Body of pancreas (tissue), 4 donors: Measurements from ENCODE around the gene PLXDC2. TPM values are rescaled to one million over a fixed set of nuclear protein-coding genes. Genes with fewer than 3 reads are reported as not detected.

ENCODE experiments used
- ATAC-seq: fragments of 150-250 bp; one replicate; pipeline ENCODE4 v1.9.1; 2016
- DNase-seq, 4 donors: peaks; one replicate each; pipeline ENCODE4 v3.0.0-alpha.2; 2019
- H3K27ac ChIP-seq, 4 donors: fragments of 200-600 bp; sonication (generic); 1 replicate in 3 of 4; 2 replicates in 1 of 4; pipeline versions ENCODE4 v1.5.1 to v1.6.1; 2016 to 2019; ENCODE audit warnings: mild to moderate bottlenecking in 1 of 4, mixed read lengths in 1 of 4, moderate library complexity in 1 of 4
- H3K27me3 ChIP-seq, 2 donors: fragments of 200-600 bp; sonication (generic); one replicate each; pipeline ENCODE4 v1.6.0; 2016; ENCODE audit warnings: mild to moderate bottlenecking in 1 of 2
- H3K36me3 ChIP-seq, 2 donors: fragments of 200-600 bp; sonication (generic); replicated peaks in 1 of 2; 2 replicates each; pipeline ENCODE4 v1.5.1; 2016; ENCODE audit warnings: low read depth in 2 of 2; ENCODE audit not compliant: insufficient read depth in 1 of 2
- H3K4me1 ChIP-seq: fragments of 200-600 bp; sonication (generic); one replicate; pipeline ENCODE4 v1.6.0; 2016
- H3K4me3 ChIP-seq, 2 donors: fragments of 200-600 bp; sonication (generic); 1 replicate in 1 of 2; 2 replicates in 1 of 2; pipeline ENCODE4 v1.5.1; 2016 to 2019
- H3K9me3 ChIP-seq, 3 donors: fragments of 200-600 bp; sonication (generic); 1 replicate in 2 of 3; 2 replicates in 1 of 3; pipeline ENCODE4 v1.5.1; 2016
- POLR2A ChIP-seq, 3 donors: fragments of 450-650 bp; IDR thresholded peaks; one replicate each; pipeline ENCODE4 v1.6.1; 2016; ENCODE audit warnings: antibody characterized with exemption in 3 of 3, mild to moderate bottlenecking in 2 of 3
- WGBS, 2 donors: methylation state at CpG; one replicate each; pipeline ENCODE4 v1.1.5; 2017; 5-methylcytosine and 5-hydroxymethylcytosine counted together
- intact Hi-C: fragments of 100-400 bp; cut with DNase I; formaldehyde crosslinking; loops from one replicate; pipeline ENCODE4 v1.15.1; 2023
- total RNA-seq, 2 donors: library from RNA; depleted of rRNA; stranded (reverse); fragments of >200 nt; gene quantifications; one replicate each; pipeline ENCODE4 v1.1.0, GENCODE V29; 2016
- TF ChIP-seq, protein P1 (sequence below), 7 experiments: fragments of 450-650 bp in 4 of 7; fragments of 200-600 bp in 3 of 7; sonication (generic) in 3 of 7; IDR thresholded peaks; one replicate each; pipeline ENCODE4 v1.5.1; 2016 to 2019; ENCODE audit warnings: antibody characterized with exemption in 7 of 7

The PLXDC2 gene
- total RNA-seq, 2 donors from 2014 or later = 8.2 to 13.5 TPM

DNA sequence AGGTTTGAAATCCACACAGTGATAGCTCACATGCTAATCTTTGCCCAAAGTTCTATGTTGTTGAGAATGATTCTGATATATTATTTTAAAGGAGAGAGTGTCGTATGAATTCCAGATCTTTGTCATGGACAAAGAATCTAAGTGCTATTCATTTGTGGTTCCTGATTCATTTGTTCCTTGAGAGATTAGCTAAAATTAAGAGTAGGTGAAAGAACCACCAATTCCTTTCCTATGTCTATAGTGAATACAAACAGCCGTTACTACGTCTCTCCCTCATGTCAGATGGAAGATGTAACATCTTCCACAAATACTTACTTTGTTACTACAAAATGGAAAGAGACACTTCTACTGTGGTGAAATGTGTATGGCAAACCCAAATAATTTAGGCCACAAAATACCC, 3.3 kb upstream of the PLXDC2 start:
- Histone ChIP-seq H3K36me3 (no peaks in the 10 kb centered on the region), H3K9me3 (no peaks in the 10 kb centered on the region), H3K4me1 (peaks cover 20% of the 10 kb centered on the region), H3K4me3 (no peak overlapping the region), H3K27me3 (peaks cover 0 to 6% of the 10 kb centered on the region in 2 donors), H3K27ac (no peak overlapping the region)
- intact Hi-C loops = no loop called here
- TF ChIP-seq, protein P1, sequence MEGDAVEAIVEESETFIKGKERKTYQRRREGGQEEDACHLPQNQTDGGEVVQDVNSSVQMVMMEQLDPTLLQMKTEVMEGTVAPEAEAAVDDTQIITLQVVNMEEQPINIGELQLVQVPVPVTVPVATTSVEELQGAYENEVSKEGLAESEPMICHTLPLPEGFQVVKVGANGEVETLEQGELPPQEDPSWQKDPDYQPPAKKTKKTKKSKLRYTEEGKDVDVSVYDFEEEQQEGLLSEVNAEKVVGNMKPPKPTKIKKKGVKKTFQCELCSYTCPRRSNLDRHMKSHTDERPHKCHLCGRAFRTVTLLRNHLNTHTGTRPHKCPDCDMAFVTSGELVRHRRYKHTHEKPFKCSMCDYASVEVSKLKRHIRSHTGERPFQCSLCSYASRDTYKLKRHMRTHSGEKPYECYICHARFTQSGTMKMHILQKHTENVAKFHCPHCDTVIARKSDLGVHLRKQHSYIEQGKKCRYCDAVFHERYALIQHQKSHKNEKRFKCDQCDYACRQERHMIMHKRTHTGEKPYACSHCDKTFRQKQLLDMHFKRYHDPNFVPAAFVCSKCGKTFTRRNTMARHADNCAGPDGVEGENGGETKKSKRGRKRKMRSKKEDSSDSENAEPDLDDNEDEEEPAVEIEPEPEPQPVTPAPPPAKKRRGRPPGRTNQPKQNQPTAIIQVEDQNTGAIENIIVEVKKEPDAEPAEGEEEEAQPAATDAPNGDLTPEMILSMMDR (IDR thresholded peaks at IDR 0.05) = no peak
- TF ChIP-seq POLR2A (IDR thresholded peaks at IDR 0.05) = no peak
- no peak for ATAC-seq
- DNase-seq = no peak
- WGBS, 2 donors = 65 to 75% methylated on average over 3 of the region's 3 CpGs

DNA sequence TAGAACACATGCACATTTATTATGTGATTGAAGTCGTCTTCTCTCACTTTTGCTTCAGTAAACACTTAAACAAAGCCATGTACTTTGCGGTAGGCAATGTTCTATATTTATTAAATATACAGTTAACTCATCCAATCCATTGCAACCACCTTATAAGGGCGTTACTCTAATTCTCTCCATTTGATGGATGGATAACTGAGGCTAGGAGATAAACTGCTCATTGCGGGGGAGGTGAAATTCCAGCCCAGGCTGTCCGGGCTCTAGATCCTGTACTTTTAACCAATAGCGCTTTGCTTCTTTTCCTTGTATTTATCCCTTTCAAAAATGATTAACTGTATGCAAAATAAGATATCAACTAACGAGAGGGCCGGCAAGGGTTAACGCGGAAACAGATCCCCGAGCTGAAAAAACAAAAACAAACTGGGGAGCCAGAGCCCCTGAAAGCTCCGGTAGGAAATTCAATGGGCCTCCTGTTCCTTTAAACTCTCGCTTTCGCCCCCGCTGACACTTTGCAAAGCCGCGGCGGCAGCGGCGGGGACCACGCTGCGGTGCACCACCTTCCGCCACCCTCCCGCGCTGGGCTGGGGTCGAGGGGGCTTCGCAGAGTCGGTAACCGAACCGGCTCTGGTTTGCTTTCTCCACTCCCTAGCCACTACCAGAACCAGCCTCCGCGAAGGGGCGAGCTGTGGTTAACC, 1.0 kb upstream of the PLXDC2 start:
- WGBS, 2 donors = 0 to 1% methylated on average over 30 to 33 of the region's 33 CpGs

DNA sequence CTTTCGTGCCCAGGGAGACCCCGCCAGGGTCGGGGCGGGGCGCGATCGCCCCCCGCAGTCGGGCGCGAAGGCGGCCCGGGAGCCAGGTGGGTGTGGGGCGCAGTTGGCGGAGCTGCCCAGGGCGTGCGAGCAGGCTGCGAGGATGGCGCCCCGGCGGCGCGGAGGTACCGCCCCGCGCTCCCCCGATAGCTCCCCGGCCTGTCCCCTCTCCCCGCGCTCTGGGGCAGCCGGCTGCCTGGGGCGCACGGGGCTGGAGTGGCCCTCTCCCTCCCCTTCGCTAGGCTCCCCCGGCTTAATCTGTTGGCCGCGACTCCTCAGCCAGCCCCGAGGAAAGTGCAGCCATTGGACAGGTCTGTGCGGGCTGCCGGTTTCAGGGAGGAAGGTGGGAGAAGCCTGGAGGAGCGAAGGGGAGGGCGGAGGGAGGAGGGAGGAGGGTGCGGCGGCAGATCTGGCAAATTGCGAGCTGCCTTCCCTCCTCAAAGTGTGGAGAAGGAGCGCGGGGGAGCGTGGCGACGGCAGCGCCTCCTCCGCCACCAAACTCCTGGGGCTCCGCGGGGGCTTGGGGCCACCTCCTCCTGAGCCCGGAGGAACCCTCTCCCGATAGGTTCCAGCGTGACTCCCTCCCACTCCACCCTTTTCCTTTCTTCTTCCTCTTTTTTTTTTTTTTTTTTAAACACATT, 361 bp upstream of the PLXDC2 start:
- Histone ChIP-seq H3K27me3 (peaks cover 0 to 6% of the 10 kb centered on the region in 2 donors), H3K27ac (peak overlapping the region; percentile 19 to 71 (median 58)), H3K36me3 (no peaks in the 10 kb centered on the region), H3K4me1 (peaks cover 20% of the 10 kb centered on the region), H3K4me3 (peak overlapping the region; percentile 47 to 53), H3K9me3 (no peaks in the 10 kb centered on the region)
- intact Hi-C loops = no loop called here
- peak in 2 of 3 donors; percentile 21 to 45 for TF ChIP-seq POLR2A (IDR thresholded peaks at IDR 0.05)
- TF ChIP-seq, protein P1 (IDR thresholded peaks at IDR 0.05) = no peak
- DNase-seq (peak; percentile 40 to 63 (median 46)), ATAC-seq (peak; percentile 51)
- 1% methylated on average over 15 to 38 of the region's 57 CpGs for WGBS, 2 donors

More for the DNA sequence above, 1.0 kb upstream of the PLXDC2 start:
- ATAC-seq (no peak), DNase-seq (no peak)
- peaks cover 20% of the 10 kb centered on the region for H3K4me1 ChIP-seq
- TF ChIP-seq, protein P1 (IDR thresholded peaks at IDR 0.05) = no peak
- TF ChIP-seq POLR2A (IDR thresholded peaks at IDR 0.05) = no peak
- no peaks in the 10 kb centered on the region for H3K36me3 ChIP-seq
- H3K27me3 ChIP-seq = peaks cover 0 to 6% of the 10 kb centered on the region in 2 donors
- peak overlapping the region; percentile 19 to 71 (median 58) for H3K27ac ChIP-seq
- H3K4me3 ChIP-seq = peak overlapping the region; percentile 47 to 53
- intact Hi-C loops = no loop called here
- H3K9me3 ChIP-seq = no peaks in the 10 kb centered on the region

DNA sequence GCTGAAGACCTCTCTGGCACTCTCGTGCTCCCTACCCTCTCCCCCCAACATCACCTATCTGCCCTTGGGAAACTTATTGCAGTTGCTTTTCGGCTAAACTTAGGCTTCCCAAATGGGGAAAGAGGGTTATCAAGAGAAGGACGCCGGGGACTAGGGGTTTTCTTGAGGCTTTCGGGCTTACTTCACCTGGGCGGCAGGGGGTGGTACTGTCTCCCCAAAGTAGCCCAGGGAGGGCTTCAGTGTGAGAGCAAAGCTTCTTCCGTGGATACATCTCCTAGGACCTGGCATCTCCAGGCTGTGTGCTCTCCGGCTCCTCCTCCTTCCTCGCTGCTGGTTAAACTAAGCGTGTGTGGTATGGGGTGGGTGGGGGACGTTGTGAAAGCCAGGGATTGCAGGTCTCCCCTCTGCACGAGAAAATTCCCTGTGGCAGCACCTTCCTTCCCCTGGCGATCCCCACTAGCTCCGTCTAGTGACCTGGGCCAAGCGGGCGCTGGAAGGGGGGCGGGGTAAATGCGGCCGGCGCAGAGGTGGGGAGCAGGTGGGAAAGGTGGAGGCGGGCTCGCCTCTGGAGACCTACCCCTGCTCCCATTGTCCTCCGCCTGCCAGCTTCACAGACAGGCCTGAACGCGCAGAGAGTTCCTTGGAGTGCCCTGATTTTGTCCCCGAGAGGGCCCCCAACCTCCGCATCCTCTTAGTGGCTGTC, 1.1 kb downstream of the PLXDC2 start:
- Histone ChIP-seq H3K4me1 (peaks cover 20% of the 10 kb centered on the region), H3K27me3 (peaks cover 0 to 6% of the 10 kb centered on the region in 2 donors), H3K36me3 (no peaks in the 10 kb centered on the region), H3K4me3 (peak overlapping the region; percentile 16 to 53), H3K27ac (peak overlapping the region in 3 of 4 donors; percentile 55 to 65 (median 62)), H3K9me3 (no peaks in the 10 kb centered on the region)
- intact Hi-C loops = no loop called here
- DNase-seq (peak in 3 of 4 donors; percentile 12 to 20 (median 13)), ATAC-seq (no peak)
- TF ChIP-seq, protein P1 (IDR thresholded peaks at IDR 0.05) = no peak
- no peak for TF ChIP-seq POLR2A (IDR thresholded peaks at IDR 0.05)
- 1% methylated on average over 18 to 27 of the region's 27 CpGs for WGBS, 2 donors
